ENCODE data around the gene CIDEB. TPM values are rescaled to one million over a fixed set of nuclear protein-coding genes. Genes with fewer than 3 reads are reported as not detected.

Gene CIDEB
- total and polyA plus RNA-seq, 9 donors = 13.8 to 38.4 (median 22.6) TPM

- no peak for DNase-seq
- H3K27me3 ChIP-seq = no peaks in the 10 kb centered on the region
- no peak overlapping the region for H3K27ac ChIP-seq
- WGBS, 3 donors = 85 to 88% (median 88%) methylated on average over 2 of the region's 2 CpGs
- TF ChIP-seq POLR2A (IDR thresholded peaks at IDR 0.05) (no peak), EP300 (IDR thresholded peaks at IDR 0.05) (no peak), CTCF (IDR thresholded peaks at IDR 0.05) (no peak)
- H3K4me1 ChIP-seq (ENCODE audit: insufficient read depth) = peaks cover 4% of the 10 kb centered on the region
- no peaks in the 10 kb centered on the region for H3K36me3 ChIP-seq
- intact Hi-C loops (cut with DNase I) = loop anchor here in 1 of 4 donors (5.0 kb wide), 1 partner anchor 35 kb away; no protein-coding TSS in a partner anchor
- H3K9me3 ChIP-seq = no peaks in the 10 kb centered on the region
- no peak overlapping the region for H3K4me3 ChIP-seq
These were observed 19.5 kb upstream of the CIDEB start for GRCh38 chr14:24327303-24327702.

- TF ChIP-seq POLR2A (IDR thresholded peaks at IDR 0.05) (no peak), CTCF (IDR thresholded peaks at IDR 0.05) (no peak), EP300 (IDR thresholded peaks at IDR 0.05) (no peak)
- 78 to 85% (median 78%) methylated on average over 9 of the region's 9 CpGs for WGBS, 3 donors
These were observed 18.2 kb upstream of the CIDEB start for GRCh38 chr14:24325963-24326362.

GRCh38 chr14:24325041-24325530, 17.3 kb upstream of the CIDEB start:
- no peak overlapping the region for H3K27ac ChIP-seq
- TF ChIP-seq EP300 (IDR thresholded peaks at IDR 0.05) = no peak
- TF ChIP-seq POLR2A (IDR thresholded peaks at IDR 0.05) = no peak
- TF ChIP-seq CTCF (IDR thresholded peaks at IDR 0.05) = no peak
- DNase-seq = no peak
- H3K9me3 ChIP-seq = no peaks in the 10 kb centered on the region
- WGBS, 3 donors = 81 to 84% (median 83%) methylated on average over 5 of the region's 5 CpGs
- H3K36me3 ChIP-seq = no peaks in the 10 kb centered on the region
- intact Hi-C loops (cut with DNase I) = loop anchor here in 1 of 4 donors (5.0 kb wide), 1 partner anchor 37 kb away; no protein-coding TSS in a partner anchor
- H3K4me3 ChIP-seq = no peak overlapping the region
- H3K4me1 ChIP-seq (ENCODE audit: insufficient read depth) = no peaks in the 10 kb centered on the region
- H3K27me3 ChIP-seq = no peaks in the 10 kb centered on the region

More at GRCh38 chr14:24325963-24326362, 18.2 kb upstream of the CIDEB start:
- Histone ChIP-seq H3K27me3 (no peaks in the 10 kb centered on the region), H3K4me3 (no peak overlapping the region), H3K9me3 (no peaks in the 10 kb centered on the region), H3K4me1 (ENCODE audit: insufficient read depth) (no peaks in the 10 kb centered on the region), H3K36me3 (no peaks in the 10 kb centered on the region), H3K27ac (no peak overlapping the region)
- DNase-seq = no peak
- intact Hi-C loops (cut with DNase I) = loop anchor here in 1 of 4 donors (5.0 kb wide), 1 partner anchor 36 kb away; no protein-coding TSS in a partner anchor

GRCh38 chr14:24324024-24324423, 16.2 kb upstream of the CIDEB start:
- intact Hi-C loops (cut with DNase I) = no loop called here
- Histone ChIP-seq H3K36me3 (no peaks in the 10 kb centered on the region), H3K27me3 (no peaks in the 10 kb centered on the region), H3K4me1 (ENCODE audit: insufficient read depth) (no peaks in the 10 kb centered on the region), H3K4me3 (no peak overlapping the region), H3K27ac (no peak overlapping the region), H3K9me3 (no peaks in the 10 kb centered on the region)
- TF ChIP-seq EP300 (IDR thresholded peaks at IDR 0.05) (no peak), CTCF (IDR thresholded peaks at IDR 0.05) (no peak), POLR2A (IDR thresholded peaks at IDR 0.05) (no peak)
- 76 to 80% (median 78%) methylated on average over 6 of the region's 6 CpGs for WGBS, 3 donors
- no peak for DNase-seq

Measured in ovary (tissue), 9 donors.